Esophagus squamous epithelium (tissue), 4 donors: ENCODE results near the gene CNTN2.

ENCODE experiments used
- POLR2A ChIP-seq, 4 donors: fragments of 450-650 bp; IDR thresholded peaks; one replicate each; pipeline ENCODE4 v1.6.1; 2017; ENCODE audit warnings: antibody characterized with exemption in 4 of 4, mild to moderate bottlenecking in 4 of 4, moderate library complexity in 3 of 4
- TF ChIP-seq, protein P1 (sequence below), 6 experiments: fragments of 450-650 bp in 4 of 6; fragments of 200-600 bp in 2 of 6; sonication (generic) in 2 of 6; IDR thresholded peaks; one replicate each; pipeline ENCODE4 v1.5.1; 2016 to 2019; ENCODE audit warnings: antibody characterized with exemption in 6 of 6, mild to moderate bottlenecking in 4 of 6, moderate library complexity in 4 of 6

DNA sequence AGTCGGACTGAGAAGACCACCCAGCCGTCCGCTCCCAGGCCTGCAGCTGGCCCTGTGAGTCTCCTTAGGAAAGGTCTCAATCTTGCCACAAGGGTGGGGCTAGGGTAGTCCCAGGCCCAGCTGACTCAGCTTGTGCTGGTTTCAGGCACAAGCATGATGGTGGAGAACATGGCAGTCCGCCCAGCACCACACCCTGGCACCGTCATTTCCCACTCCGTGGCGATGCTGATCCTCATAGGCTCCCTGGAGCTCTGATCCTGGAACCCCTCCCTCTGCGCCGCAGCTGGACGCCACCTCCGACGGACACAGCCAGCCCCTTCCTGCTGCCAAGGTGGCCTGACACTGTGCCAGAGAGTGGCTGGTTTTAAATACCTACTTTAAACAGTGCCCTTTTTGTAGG is 30.5 kb downstream of the CNTN2 start:
- TF ChIP-seq, protein P1, sequence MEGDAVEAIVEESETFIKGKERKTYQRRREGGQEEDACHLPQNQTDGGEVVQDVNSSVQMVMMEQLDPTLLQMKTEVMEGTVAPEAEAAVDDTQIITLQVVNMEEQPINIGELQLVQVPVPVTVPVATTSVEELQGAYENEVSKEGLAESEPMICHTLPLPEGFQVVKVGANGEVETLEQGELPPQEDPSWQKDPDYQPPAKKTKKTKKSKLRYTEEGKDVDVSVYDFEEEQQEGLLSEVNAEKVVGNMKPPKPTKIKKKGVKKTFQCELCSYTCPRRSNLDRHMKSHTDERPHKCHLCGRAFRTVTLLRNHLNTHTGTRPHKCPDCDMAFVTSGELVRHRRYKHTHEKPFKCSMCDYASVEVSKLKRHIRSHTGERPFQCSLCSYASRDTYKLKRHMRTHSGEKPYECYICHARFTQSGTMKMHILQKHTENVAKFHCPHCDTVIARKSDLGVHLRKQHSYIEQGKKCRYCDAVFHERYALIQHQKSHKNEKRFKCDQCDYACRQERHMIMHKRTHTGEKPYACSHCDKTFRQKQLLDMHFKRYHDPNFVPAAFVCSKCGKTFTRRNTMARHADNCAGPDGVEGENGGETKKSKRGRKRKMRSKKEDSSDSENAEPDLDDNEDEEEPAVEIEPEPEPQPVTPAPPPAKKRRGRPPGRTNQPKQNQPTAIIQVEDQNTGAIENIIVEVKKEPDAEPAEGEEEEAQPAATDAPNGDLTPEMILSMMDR (IDR thresholded peaks at IDR 0.05): no peak
- no peak for TF ChIP-seq POLR2A (IDR thresholded peaks at IDR 0.05)
